Left ventricle myocardium inferior (tissue), 1 donor: ENCODE measurements around the gene SLC22A3. TPM values are rescaled to one million over a fixed set of nuclear protein-coding genes. Genes with fewer than 3 reads are reported as not detected.

Experiments
- DNase-seq: peaks from one replicate; pipeline ENCODE4 v3.0.0-alpha.2; 2020
- H3K27ac ChIP-seq: fragments of 200-600 bp; replicated peaks from 2 replicates; pipeline ENCODE4 v1.8.0; 2021
- H3K27me3 ChIP-seq: fragments of 200-600 bp; 2 replicates; pipeline ENCODE4 v1.8.0; 2021; ENCODE audit warnings: low read depth
- H3K36me3 ChIP-seq: fragments of 200-600 bp; 2 replicates; pipeline ENCODE4 v1.8.0; 2021
- H3K4me1 ChIP-seq: fragments of 200-600 bp; 2 replicates; pipeline ENCODE4 v1.8.0; 2021
- H3K4me3 ChIP-seq: fragments of 200-600 bp; 2 replicates; pipeline ENCODE4 v1.8.0; 2021; ENCODE audit warnings: mild to moderate bottlenecking, moderate library complexity
- H3K9me3 ChIP-seq: fragments of 200-600 bp; replicated peaks from 2 replicates; pipeline ENCODE4 v1.8.0; 2021
- intact Hi-C: fragments of 100-400 bp; cut with micrococcal nuclease; formaldehyde crosslinking; loops from one replicate; pipeline ENCODE4 v1.11.0; 2022
- total RNA-seq: library from RNA; stranded (reverse); fragmentation: NEBNext Ultra II Directional; extraction: Animal tissue kit (Norgen Biotek cat#: 25700); gene quantifications from one replicate; pipeline ENCODE4 v1.2.1, GENCODE V29; 2021
- TF ChIP-seq, protein P1 (sequence below): fragments of 200-600 bp; IDR thresholded peaks from 2 replicates; pipeline ENCODE4 v1.8.0; 2021; ENCODE audit warnings: antibody characterized with exemption, mild to moderate bottlenecking, borderline replicate concordance
- donor health status: DM: no; HTN: yes; CAD: no; lungs with severe emphysema.

The SLC22A3 gene
- total RNA-seq, 1 donor from 2014 or later: 1.0 TPM

DNA sequence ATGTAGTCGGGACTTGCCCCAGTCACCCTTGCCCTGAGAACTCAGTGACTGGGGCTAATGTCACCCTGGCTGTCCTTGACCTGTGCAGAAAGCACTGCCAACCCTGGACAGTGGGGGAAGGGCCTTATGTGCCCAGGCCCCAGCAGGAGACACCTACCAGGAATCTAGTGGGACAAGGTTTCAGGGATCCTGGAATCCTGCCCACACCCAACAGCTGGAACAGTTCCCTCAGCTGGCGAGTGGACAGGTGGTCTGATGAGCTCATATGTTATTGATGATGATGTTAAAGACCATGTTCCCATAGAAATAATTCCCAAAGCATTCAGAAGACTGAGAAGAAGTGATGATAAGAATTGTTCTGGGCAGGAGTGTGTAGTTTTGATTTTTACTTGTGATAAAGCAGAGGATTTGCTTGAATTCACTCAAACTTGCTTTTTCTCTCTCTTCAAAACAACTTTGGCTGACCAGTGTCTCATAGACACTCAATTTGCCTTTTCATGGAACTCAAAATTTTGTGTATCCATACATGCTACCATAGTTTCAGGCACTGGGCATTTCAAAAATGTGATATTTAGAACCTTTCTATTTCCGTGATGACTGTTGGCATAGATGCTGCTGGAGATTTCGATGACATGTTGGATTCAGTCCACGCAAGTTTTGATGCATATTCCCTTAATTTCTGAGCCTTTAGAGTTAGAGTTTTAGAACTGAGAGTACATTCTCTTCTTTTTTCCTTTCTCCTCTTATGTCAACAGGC, 79.3 kb downstream of the SLC22A3 start:
- Histone ChIP-seq H3K9me3 (no peaks in the 10 kb centered on the region), H3K27ac (peak overlapping the region; percentile 81), H3K4me3 (no peak overlapping the region), H3K36me3 (no peaks in the 10 kb centered on the region), H3K4me1 (peaks cover 50% of the 10 kb centered on the region), H3K27me3 (no peaks in the 10 kb centered on the region)
- TF ChIP-seq, protein P1, sequence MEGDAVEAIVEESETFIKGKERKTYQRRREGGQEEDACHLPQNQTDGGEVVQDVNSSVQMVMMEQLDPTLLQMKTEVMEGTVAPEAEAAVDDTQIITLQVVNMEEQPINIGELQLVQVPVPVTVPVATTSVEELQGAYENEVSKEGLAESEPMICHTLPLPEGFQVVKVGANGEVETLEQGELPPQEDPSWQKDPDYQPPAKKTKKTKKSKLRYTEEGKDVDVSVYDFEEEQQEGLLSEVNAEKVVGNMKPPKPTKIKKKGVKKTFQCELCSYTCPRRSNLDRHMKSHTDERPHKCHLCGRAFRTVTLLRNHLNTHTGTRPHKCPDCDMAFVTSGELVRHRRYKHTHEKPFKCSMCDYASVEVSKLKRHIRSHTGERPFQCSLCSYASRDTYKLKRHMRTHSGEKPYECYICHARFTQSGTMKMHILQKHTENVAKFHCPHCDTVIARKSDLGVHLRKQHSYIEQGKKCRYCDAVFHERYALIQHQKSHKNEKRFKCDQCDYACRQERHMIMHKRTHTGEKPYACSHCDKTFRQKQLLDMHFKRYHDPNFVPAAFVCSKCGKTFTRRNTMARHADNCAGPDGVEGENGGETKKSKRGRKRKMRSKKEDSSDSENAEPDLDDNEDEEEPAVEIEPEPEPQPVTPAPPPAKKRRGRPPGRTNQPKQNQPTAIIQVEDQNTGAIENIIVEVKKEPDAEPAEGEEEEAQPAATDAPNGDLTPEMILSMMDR: no peak
- peak; percentile 22 for DNase-seq
- intact Hi-C loops: no loop called here

DNA sequence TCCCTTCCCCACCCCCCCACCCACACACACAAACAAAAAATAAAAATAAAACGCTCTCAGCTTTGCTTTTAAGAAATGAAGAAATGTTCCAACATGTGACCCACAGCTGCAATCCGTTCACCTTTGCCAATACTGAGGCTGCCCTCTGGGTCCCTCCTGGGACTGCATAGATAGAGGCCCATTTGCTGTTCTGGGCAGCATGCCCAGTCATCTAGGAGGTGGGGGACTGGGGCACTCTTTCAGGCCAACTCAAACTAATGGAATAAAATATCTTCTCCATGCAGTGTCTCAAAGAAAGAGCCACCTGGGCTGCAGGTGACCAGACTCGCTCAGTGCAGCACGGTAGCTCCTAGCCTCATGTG, 79.9 kb downstream of the SLC22A3 start:
- Histone ChIP-seq H3K36me3 (no peaks in the 10 kb centered on the region), H3K27me3 (no peaks in the 10 kb centered on the region), H3K27ac (peak overlapping the region; percentile 81), H3K9me3 (no peaks in the 10 kb centered on the region), H3K4me1 (peaks cover 50% of the 10 kb centered on the region), H3K4me3 (no peak overlapping the region)
- TF ChIP-seq, protein P1: no peak
- DNase-seq: peak; percentile 79
- intact Hi-C loops: no loop called here

DNA sequence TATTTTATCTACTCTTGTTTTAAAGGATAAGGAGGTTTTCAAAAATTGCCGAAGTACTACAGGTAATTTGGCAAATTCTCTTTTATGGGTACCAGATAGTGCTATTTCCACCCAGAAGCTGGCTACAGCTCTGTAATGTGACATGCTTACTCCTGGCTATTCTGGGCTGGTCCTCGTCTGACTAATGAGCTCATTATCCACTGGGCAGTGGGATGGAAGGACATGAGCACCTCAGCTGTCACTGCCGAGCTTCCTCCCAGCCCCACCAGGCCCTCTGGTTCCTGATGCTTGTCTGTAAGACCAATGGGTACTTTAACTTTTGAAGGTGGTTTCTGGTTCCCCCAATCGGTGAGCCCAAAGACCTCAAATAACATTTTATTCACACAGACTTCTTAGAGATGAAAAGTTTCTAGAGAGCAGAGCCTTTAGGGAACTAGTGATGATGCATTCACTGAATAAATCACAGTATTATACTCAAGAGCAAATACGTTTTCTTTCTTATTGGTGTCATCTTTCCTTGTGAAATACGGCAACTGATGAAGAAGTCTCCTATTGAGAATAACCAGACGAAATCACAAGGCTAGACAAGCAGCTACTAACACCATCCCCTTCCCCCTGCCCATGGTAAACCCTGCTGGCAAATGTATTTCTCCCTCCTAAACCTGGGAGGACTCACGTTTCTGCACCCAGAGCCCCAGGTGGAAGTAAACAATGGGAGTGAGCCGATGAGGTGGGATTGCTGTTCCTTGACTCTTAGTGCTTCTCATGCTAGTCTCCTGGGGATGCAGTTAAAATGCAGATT, 80.8 kb downstream of the SLC22A3 start:
- H3K9me3 ChIP-seq: no peaks in the 10 kb centered on the region
- H3K4me3 ChIP-seq: no peak overlapping the region
- TF ChIP-seq, protein P1: no peak
- intact Hi-C loops: no loop called here
- peaks cover 50% of the 10 kb centered on the region for H3K4me1 ChIP-seq
- no peak for DNase-seq
- H3K27me3 ChIP-seq: no peaks in the 10 kb centered on the region
- H3K27ac ChIP-seq: peak overlapping the region; percentile 81
- no peaks in the 10 kb centered on the region for H3K36me3 ChIP-seq

DNA sequence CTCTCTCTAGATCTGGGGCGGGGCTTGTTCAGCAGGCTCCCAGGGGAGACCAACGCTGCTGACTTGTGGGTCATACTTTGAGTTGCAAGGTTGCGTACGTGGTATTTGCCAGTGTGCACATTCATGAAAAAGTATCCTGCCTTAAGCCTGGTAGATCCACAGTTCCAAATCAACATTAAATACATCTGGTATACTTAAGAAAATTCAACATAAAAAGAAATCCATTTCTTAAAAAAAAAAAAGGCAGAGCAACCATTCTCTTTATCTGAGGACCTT, 81.4 kb downstream of the SLC22A3 start:
- Histone ChIP-seq H3K4me3 (no peak overlapping the region), H3K36me3 (no peaks in the 10 kb centered on the region), H3K27me3 (no peaks in the 10 kb centered on the region), H3K4me1 (peaks cover 50% of the 10 kb centered on the region), H3K9me3 (no peaks in the 10 kb centered on the region), H3K27ac (peak overlapping the region; percentile 81)
- intact Hi-C loops: no loop called here
- TF ChIP-seq, protein P1: no peak
- DNase-seq: no peak

DNA sequence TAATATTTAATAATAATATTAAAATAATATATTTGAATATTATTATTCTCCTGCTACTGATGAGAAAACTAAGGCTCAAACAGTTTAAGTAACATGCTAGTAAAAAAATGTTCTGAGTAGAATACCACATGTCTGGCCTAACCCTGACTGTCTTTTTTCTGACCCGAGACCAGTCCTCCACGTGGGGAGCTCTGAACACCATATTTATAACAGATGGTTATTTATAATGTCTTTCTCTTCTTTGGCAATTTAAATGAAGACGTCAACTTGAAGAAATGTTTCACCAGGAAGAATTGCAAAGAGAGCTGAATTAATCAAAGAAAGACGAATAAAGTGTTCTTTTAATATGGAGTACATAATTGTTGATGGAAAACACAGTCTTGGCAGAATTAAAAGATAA, 82.0 kb downstream of the SLC22A3 start:
- no peak overlapping the region for H3K4me3 ChIP-seq
- H3K4me1 ChIP-seq: peaks cover 50% of the 10 kb centered on the region
- H3K27ac ChIP-seq: peak overlapping the region; percentile 81
- DNase-seq: no peak
- intact Hi-C loops: no loop called here
- no peaks in the 10 kb centered on the region for H3K9me3 ChIP-seq
- TF ChIP-seq, protein P1: no peak
- no peaks in the 10 kb centered on the region for H3K27me3 ChIP-seq
- H3K36me3 ChIP-seq: no peaks in the 10 kb centered on the region
